ENCODE results near the gene LHFPL3. TPM values are rescaled to one million over a fixed set of nuclear protein-coding genes. Genes with fewer than 3 reads are reported as not detected.

Gene LHFPL3
- polyA plus RNA-seq, 3 donors: 0.02 TPM; not detected in 2

DNA sequence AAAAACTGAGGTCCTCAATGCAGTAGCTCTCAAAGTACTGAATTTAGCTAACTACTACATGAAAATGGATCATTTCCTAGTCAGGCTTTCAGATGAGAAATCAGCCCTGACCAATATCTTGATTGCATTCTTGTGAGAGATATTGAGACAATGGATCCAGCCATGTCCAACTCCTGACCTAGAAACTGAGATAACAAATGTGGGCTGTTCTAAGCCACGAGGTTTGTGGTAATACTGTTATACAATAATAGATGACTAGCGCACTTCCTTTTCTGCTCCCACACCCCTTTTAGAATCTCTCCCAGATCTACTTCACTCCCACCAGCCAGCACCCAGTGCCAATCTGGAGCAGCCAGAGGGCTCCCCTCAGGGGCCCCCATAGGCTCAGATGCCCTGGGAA lies 476.3 kb downstream of the LHFPL3 start:
- WGBS, 3 donors: 64 to 71% (median 64%) methylated on average over 2 of the region's 2 CpGs

DNA sequence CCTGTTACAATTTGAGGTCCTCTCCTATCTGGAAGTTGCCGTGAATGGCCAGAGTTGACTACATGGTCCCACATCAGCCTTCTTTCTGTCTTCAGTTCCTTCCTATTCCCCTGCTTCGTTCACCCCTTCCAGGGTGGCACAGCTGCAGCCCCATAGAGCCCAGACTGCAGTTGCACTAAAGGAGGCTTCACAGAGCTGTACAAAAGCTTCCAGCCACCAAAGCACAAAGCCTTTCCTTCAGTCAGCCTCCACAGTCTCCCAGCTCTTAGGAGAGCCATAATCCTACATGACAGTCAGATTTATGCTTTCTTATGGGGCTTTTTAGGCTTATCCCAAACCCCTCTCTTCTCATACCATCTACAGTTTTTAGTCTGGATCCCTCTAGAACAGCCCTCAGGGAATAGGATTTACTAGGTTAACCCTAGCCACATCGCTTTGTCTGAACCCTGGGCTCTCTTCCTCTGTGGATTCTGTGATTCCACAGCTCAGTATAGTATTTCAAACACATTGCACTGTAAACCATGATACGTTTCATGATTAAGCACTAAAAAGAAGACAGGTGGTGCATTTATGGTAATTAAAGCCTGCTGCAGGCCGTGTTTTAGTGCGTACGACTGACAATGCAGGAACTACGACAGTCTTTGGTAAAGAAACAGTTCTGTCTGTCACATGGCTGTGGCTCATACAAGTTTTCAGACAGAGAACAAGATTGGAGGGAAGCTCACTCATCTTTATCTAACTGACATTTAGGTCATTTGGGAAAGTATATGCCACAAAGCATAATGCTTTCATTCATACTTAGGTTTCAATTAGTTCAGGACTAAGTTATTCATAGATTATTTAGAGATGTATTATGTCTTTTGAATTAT lies 477.3 kb downstream of the LHFPL3 start:
- no peak overlapping the region for H3K27ac ChIP-seq (ENCODE audit: low read depth, low read length)
- WGBS, 3 donors: 67 to 75% (median 69%) methylated on average over 8 of the region's 8 CpGs

More for the DNA sequence above, 476.3 kb downstream of the LHFPL3 start:
- no peak overlapping the region for H3K27ac ChIP-seq (ENCODE audit: low read depth, low read length)

DNA sequence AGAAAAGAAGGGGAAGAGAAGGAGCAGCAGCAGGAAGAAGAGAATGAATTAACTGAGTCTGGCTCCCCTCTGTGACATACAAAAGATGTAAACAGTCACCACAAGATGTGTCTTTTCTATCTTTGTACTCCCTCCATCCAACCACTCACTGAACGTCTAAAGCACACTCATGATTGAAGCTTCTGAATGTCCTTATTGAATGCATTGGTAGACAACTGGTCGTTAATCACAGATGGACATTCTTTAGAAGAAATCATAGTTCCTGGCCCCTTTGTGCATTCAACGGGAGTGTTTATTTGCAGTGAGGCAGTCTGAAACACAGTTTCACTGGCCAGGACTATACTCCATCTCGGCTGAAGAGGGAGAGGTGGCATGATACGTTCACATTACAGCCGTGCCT lies 479.3 kb downstream of the LHFPL3 start:
- no peak overlapping the region for H3K27ac ChIP-seq (ENCODE audit: low read depth, low read length)
- 48 to 65% (median 57%) methylated on average over 6 of the region's 6 CpGs for WGBS, 3 donors

DNA sequence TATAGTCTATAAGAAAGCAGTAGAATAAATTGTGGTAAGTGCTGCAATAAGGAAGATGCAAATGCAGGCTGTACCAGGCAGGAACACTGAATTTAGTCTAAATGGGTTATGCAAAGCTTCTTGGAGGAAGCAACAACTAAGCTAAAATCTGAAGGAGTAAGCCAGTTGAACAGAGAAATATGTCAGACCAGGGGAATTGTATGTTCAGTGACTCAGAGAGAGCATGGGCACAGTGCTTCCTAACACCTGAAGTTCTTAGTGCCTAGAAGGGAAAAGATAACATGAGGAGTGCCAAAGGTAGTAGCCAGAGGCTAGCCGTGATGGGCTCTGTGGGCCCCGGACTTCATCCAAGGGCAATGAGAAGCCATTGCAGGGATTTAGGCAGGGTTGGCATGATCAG lies 481.5 kb downstream of the LHFPL3 start:
- WGBS, 3 donors: 83 to 96% (median 90%) methylated on average over 2 of the region's 2 CpGs
- H3K27ac ChIP-seq (ENCODE audit: low read depth, low read length): no peak overlapping the region

DNA sequence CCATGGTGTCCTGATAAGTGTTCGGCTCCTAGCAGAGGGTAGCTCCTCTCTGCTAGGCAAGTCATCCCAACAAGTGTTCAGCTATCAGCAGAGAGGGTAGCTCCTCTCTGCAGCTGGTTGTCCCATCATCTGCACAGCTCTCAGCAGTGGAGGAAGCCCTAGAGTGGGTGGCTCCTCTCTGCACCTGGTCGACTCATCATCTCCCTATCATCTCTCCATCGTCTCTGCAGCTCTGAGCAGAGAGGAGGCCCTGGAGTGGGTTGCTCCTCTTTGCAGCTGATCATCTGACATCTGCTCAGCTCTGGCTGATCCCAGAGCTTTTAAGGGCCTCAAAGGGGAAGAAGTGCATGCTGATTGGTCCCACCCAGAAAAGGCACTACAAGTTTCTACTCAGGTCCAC lies 485.7 kb downstream of the LHFPL3 start:
- WGBS, 3 donors: 73 to 86% (median 77%) methylated on average over 3 of the region's 3 CpGs
- H3K27ac ChIP-seq (ENCODE audit: low read depth, low read length): no peak overlapping the region

DNA sequence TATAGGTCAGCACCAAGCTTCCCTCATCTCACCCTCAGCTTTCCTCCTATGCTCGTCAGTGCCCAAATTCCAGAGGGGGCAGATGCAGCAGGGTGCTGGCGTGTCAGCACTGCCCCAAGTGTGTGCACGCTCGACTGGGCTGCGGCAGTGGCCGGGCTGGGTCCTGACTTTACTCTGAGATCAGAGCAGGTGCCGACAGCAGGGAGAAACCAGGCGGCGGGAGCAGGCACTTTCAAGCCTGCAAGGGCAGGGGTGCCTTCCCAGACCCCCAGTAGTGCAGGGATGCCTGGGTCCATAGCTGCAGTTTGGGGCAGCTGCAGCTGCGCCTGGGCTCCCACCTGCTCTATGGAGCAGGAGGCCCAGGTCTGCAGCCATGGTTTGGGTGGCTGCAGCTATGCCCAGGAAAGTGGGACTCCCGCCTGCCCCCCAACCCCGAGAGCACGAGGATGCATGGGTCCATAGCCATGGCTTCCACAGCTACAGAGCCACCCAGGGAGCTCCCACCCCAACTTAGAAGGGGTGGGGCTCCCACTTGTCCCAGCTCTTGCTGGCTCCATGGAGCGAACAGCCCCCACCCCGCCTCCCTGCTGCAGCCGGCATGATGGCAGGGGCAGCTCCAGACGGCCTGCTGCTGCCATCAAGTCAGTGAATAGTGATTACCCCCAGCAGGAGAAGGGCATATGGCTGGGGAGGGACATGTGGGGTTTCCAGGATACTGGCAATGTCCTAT lies 486.4 kb downstream of the LHFPL3 start:
- no peak overlapping the region for H3K27ac ChIP-seq (ENCODE audit: low read depth, low read length)
- 83 to 87% (median 84%) methylated on average over 17 of the region's 17 CpGs for WGBS, 3 donors

DNA sequence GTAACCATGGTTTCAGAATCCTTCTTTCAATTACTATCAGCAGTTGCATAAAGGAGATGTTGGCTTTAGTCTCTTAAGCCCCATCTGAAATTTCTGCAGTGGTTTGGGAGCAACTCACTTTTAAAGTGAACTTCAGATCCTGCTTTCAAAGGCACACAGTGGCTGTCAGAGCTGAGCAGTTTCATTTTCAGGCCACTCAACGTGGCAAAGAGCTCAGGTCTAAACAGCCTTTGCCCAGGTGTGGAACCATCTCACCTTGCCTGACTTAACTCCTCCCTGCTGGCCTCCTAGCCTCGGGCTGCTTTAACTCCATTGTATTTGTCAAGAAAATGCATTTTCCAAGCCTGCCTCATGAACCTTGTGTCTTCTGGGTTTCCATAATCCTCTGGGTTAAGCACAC lies 488.1 kb downstream of the LHFPL3 start:
- H3K27ac ChIP-seq (ENCODE audit: low read depth, low read length): no peak overlapping the region
- 29 to 48% (median 40%) methylated on average over 2 of the region's 2 CpGs for WGBS, 3 donors

DNA sequence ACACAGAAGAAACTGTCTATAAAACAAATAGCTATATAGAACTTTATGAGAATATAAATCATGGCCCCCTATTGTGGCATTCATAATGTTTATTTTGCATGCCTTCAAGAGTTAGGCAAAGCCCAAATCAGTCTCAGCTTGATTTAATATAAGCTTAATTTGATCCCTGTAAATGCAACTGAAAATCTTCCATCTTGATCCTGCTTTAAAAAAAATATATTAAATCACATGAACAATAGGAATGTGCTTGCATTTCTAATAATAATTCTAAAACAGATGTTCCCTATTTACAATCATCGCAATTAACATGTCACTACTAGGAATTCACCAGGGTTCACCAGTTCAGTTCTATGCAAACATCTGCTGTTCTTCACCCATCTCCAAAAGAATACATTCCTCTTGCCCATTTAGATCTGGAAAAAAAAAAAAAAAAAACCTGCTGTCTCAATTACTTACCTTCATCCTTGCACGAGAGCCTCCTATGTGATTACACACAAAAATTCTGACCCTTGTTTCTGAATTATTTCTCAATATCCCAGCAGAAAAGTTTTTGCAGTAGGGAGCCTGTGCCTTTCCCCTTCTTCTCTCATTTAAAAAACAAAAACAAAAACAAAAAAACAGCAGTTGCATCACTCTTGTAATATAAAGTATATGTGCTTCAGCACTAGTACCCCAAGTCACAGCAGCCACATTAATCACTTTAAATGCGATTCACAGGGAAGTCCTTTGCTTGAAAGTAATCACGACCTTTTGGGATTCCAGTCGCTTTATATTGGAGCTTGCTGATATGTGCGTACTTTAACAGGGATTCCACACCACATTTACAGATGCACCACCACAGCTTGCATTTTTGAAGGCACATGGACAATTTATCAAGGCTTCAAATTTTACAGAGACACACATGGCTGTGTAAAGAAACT lies 490.8 kb downstream of the LHFPL3 start:
- H3K27ac ChIP-seq (ENCODE audit: low read depth, low read length): no peak overlapping the region
- 50 to 56% (median 51%) methylated on average over 6 of the region's 6 CpGs for WGBS, 3 donors

DNA sequence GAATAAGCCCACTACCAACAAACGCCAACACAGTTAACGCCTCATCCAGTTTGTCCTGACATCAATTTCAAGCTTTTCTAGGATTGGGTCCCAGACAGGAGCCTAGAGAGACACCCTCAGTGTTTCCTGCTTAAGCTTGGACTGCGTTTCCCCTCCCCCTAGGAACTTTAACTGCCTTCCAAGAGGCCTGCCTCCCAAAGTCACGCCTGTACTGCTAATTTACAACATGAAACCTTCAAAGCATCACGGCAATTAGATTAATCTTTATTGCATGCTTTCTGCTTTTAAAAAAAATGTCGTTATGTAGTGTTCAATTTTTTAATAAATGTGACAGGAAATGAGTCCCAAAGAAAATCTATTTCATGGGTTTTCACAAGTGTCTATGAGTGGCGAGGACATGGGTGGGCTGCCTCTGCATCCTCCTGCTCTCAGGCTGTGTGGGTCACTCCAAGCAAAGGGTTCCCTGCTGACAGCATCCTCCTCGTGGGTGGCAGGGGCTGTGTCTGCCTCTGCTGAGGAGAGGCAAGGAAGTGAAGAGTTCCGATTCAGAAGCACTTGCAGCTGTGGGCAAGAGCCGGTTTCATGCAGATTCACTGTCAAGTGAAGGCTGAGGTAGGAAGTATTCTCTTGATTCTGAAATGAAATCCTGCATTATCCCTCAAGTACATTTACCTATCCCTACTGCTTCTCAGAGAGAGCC lies 492.6 kb downstream of the LHFPL3 start:
- WGBS, 3 donors: 56 to 71% (median 64%) methylated on average over 10 of the region's 10 CpGs
- H3K27ac ChIP-seq (ENCODE audit: low read depth, low read length): no peak overlapping the region

DNA sequence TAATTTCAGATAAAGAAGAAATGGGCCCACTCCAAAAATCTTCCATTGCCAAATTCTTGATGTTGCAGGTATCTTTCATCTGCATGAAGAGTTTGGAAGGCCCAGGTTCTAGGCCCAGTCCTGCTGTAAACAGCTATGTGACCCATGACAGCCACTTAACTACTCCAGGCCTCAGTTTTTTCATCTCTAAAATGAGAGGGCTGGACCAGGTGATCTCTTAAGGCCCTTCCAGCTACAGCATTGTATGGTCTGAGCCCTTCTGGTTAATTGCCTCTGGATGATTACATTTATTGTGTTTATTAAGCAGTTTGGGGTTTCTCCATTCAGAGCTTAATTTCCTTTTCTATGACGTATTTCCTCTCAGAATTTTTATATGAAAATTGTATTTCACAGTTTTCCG lies 494.8 kb downstream of the LHFPL3 start:
- WGBS, 3 donors: 92 to 95% (median 92%) methylated on average over 2 of the region's 2 CpGs
- H3K27ac ChIP-seq (ENCODE audit: low read depth, low read length): no peak overlapping the region

DNA sequence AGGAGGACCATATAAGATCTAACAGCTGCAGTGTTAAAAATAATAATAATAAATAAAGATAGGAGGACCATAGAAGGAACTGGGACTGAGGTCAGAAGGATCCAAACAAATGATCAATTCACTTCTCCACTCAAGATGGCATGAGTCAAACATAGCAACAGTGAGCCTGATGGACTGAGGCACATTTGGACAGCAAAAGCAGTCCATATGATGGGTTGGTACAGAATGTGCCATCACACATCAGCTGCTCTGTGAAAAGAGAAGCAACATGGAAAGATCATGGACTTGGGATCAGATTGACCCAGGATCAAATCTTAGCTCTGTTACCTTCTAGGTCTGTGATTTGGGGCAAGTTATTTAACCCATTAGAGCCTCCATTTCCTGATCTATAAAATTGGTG lies 496.7 kb downstream of the LHFPL3 start:
- no peak overlapping the region for H3K27ac ChIP-seq (ENCODE audit: low read depth, low read length)

DNA sequence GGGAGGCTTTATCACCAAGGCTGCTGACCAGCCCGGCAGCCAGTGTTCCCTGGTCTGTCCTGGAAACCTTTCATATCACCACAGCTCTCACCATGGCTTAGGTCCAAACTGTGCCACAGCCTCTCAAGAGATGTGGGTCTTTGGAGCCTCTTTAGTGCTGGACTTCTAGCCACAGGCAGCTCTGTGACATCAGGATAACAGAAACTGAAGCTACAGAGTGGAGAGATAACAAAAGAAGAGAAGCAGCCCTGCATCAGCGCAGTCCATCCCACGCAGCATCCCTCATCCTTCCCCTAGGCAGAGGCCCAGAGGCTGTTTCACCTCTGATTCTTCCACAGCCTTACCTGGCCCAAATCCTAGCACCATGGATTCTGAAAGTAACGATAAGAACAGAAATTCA lies 497.7 kb downstream of the LHFPL3 start:
- 78 to 90% (median 88%) methylated on average over 4 of the region's 4 CpGs for WGBS, 3 donors
- H3K27ac ChIP-seq (ENCODE audit: low read depth, low read length): no peak overlapping the region

DNA sequence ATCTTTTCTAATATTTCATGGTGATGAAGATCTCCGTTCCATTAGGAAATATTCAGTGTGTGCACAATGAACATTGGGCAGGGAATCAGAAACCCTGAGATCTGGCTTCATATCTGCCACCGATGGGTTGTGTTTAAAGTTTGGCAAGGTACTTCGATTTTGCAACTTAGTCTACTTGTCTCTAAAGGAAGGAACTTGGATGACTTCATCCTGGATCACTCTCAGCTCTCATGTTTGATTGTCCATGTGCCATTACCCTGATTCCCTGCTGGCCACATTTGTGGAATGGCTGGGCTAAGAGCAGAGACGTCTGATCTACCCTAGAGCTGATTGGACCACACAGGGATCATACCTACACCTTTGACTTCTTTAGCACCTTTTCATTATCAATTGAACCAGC lies 508.6 kb downstream of the LHFPL3 start:
- no peak overlapping the region for H3K27ac ChIP-seq (ENCODE audit: low read depth, low read length)
- 49 to 59% (median 56%) methylated on average over 4 of the region's 4 CpGs for WGBS, 3 donors

DNA sequence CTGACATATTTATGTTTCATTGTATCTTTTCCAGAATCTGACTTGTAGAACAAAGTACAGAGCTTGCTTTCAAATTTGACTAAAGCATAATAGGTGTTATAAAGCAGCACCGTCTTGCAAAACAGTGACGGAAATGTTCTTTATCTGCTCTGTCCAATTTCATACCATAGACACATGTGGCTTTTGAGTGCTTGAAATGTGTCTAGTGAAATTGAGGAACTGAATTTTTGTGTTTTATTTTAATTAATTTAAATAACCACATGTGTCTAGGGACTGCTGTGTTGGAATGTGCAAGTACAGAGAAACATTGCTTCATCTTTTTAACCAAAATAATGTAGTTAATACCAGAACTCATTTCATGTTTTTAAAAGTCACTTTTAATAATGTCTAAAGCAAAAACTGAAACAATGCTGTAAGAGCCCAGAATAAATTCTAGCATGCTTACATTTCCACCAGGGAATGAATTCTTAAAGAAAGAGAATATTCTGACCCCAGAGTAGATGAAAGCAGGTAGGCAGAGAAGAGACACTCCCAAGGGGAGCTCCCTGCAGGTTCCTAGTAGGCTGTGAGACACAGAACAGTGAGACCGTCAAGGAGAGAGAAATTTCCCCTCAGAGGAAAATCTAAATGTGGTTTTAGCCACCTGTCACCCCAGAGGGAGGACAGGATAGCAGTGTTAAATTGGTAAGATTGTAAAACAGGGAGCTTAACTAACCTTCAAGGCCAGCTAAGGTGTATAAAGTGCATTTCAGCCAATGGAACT lies 510.3 kb downstream of the LHFPL3 start:
- H3K27ac ChIP-seq (ENCODE audit: low read depth, low read length): no peak overlapping the region
- WGBS, 3 donors: 32 to 75% (median 32%) methylated on average over 3 of the region's 3 CpGs

DNA sequence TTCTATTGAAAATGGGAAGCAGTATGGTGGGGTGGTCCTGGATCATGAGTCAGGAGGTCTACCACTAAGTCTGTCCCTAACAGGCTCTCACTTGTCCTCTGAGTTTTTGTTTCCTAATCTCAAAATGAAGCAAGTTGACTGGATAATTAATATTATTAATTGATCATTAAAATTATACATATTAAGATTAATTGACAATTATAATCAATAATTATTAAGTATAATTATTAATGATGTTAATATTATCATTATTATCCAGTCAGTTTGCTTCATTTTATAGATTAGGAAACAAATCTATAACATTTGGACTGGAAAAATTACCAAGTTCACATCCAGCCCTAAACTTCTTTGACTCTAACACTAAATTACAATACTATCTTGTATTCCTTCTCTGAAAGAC lies 511.4 kb downstream of the LHFPL3 start:
- no peak overlapping the region for H3K27ac ChIP-seq (ENCODE audit: low read depth, low read length)

DNA sequence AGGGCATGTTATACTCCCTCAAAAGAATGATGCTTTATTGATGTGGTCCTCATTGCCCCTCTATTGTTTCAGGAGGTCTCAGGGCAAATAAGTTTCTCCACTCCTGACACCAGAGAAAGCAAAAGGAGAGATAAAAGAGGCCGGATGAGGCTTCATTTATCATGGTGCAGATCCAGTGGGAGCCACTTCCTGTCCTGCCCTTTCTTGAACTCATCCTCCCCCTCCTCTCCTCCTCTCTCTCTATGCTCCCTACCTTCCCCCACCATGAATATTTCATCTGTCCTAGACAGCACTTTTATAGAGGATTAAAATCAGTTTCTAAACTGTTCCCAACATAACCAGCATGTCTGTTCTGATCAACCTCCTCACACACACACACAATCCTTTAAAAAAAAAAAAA lies 513.4 kb downstream of the LHFPL3 start:
- WGBS, 3 donors: 40 to 47% (median 44%) methylated on average over 1 of the region's 1 CpG
- no peak overlapping the region for H3K27ac ChIP-seq (ENCODE audit: low read depth, low read length)

DNA sequence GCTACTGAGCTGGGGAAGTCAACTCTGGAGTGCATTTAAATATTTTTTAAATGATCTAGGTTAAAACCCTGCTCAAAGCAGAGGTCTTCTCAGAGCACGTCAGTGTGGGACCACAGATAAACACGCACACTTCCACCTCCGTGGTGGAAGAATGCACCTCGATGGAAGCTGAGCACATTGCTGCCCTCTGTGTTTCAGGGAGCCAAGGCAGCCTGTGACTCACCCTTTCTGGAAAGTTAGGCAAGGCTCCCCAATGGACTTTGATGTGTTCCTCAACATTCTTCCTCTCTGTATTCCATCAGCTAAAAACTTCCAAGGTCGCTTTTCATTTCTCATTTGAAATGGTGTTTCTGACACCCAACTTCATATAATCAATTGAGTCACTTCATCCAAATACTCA lies 514.8 kb downstream of the LHFPL3 start:
- no peak overlapping the region for H3K27ac ChIP-seq (ENCODE audit: low read depth, low read length)
- 75 to 77% (median 76%) methylated on average over 5 of the region's 5 CpGs for WGBS, 3 donors

DNA sequence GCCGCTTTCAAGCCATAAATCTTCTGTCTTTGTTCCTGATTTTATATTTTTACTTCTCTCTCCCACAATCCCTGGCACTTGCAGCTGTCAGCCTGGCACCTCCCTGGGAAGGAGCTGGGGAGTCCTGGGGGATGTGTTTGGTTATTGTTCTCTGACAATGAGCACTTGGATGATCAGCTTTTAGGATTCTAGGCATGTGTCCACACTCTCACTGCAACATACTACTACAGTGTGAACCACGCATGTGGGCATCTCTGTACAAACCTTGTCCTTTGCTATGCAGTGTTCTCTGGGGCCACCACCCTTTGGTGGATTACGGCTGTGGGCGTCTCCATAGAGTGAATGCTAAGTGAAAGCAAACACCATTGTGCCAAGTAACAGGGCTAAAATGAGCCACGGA lies 517.2 kb downstream of the LHFPL3 start:
- no peak overlapping the region for H3K27ac ChIP-seq (ENCODE audit: low read depth, low read length)
- 69 to 80% (median 75%) methylated on average over 5 of the region's 5 CpGs for WGBS, 3 donors
